K562 (cell line): ENCODE results near the gene ISYNA1. TPM values are rescaled to one million over a fixed set of nuclear protein-coding genes. Genes with fewer than 3 reads are reported as not detected.

Experiments used
- ASH1L ChIP-seq: fragments of 450-650 bp; IDR thresholded peaks from 2 replicates; pipeline ENCODE4 v1.6.1; 2018; ENCODE audit warnings: borderline replicate concordance, mild to moderate bottlenecking, low read depth; ENCODE audit not compliant: partially characterized antibody
- ELF2 ChIP-seq: fragments of 250-450 bp; sonication (Bioruptor Pico); IDR thresholded peaks from 2 replicates; pipeline ENCODE4 v1.5.0; 2021; ENCODE audit warnings: mild to moderate bottlenecking
- MYBL2 ChIP-seq, 2 experiments: fragments of 450-650 bp in 1 of 2; sonication (generic) in 1 of 2; formaldehyde crosslinking in 1 of 2; IDR thresholded peaks; 2 replicates each; pipeline versions ENCODE4 v1.6.1 to v1.8.1; 2017 to 2022; ENCODE audit warnings: borderline replicate concordance in 1 of 2, inconsistent platforms in 1 of 2, low read depth in 1 of 2, mild to moderate bottlenecking in 1 of 2, missing genetic modification reagents in 1 of 2, moderate library complexity in 1 of 2
- NCOA2 ChIP-seq, 2 experiments: fragments of 450-650 bp; IDR thresholded peaks; 2 replicates each; pipeline ENCODE4 v1.6.1; 2018; ENCODE audit warnings: mild to moderate bottlenecking in 2 of 2, moderate library complexity in 1 of 2; ENCODE audit not compliant: partially characterized antibody in 2 of 2
- NFIX ChIP-seq: fragments of 250-450 bp; sonication (Bioruptor Pico); IDR thresholded peaks from 2 replicates; pipeline ENCODE4 v1.4.0; 2020; ENCODE audit warnings: low read depth, mild to moderate bottlenecking, moderate library complexity
- NFXL1 ChIP-seq: fragments of 450-650 bp; formaldehyde crosslinking; IDR thresholded peaks from 2 replicates; pipeline ENCODE4 v1.4.0; 2021; ENCODE audit warnings: mild to moderate bottlenecking
- OTX1 ChIP-seq: fragments of 450-650 bp; formaldehyde crosslinking; IDR thresholded peaks from 2 replicates; pipeline ENCODE4 v1.4.0; 2022; ENCODE audit warnings: mild to moderate bottlenecking
- RBM15 ChIP-seq: fragments of 200-400 bp; formaldehyde crosslinking; IDR thresholded peaks from 2 replicates; pipeline ENCODE4 v1.6.1; 2018; ENCODE audit warnings: mild to moderate bottlenecking, low read length, moderate library complexity; ENCODE audit not compliant: insufficient read depth
- SUPT5H ChIP-seq: fragments of 450-650 bp; IDR thresholded peaks from 2 replicates; pipeline ENCODE4 v1.6.1; 2016
- ZNF140 ChIP-seq: fragments of 250-450 bp; sonication (Bioruptor Pico); IDR thresholded peaks from 2 replicates; pipeline ENCODE4 v1.8.0; 2021; ENCODE audit warnings: moderate library complexity, mild to moderate bottlenecking, inconsistent platforms
- polyA plus RNA-seq, 8 experiments: library from polyadenylated mRNA; depleted of rRNA in 4 of 8; stranded (reverse) in 5 of 8; unstranded in 3 of 8; fragments of >200 nt; fragmentation: Nextera tagmentation in 2 of 8; fragmentation: Illumina TruSeq in 1 of 8; extraction: Ambion mirVana in 2 of 8; extraction: Trizol in 1 of 8; gene quantifications; 2 replicates each; pipeline versions ENCODE4 v1.2.1 to v1.2.3, GENCODE V29; 2011 to 2014; ENCODE audit warnings: inconsistent platforms in 1 of 8, missing spikeins in 1 of 8
- total RNA-seq, 7 experiments: library from RNA; depleted of rRNA in 6 of 7; stranded (reverse); fragments of >200 nt in 6 of 7; fragmentation: Illumina TruSeq in 2 of 7; extraction: Trizol in 2 of 7; gene quantifications; 2 replicates each; pipeline versions ENCODE4 v1.2.1 to v1.2.3, GENCODE V29; 2011 to 2021; ENCODE audit warnings: low replicate concordance in 1 of 7
- TF ChIP-seq, protein P1 (sequence below), 2 experiments: IDR thresholded peaks; 2 replicates each; pipeline ENCODE4 v1.6.1; 2012; ENCODE audit warnings: improper control_type of control experiment in 2 of 2, low read depth in 2 of 2, low read length in 2 of 2, borderline replicate concordance in 1 of 2
- TF ChIP-seq, protein P2 (sequence below), 2 experiments: fragments of 150-350 bp in 1 of 2; IDR thresholded peaks; 2 replicates each; pipeline ENCODE4 v1.6.1; 2012 to 2016; ENCODE audit warnings: low read depth in 2 of 2, low read length in 2 of 2, mild to moderate bottlenecking in 1 of 2, moderate library complexity in 1 of 2
- TF ChIP-seq, protein P3 (sequence below), 2 experiments: fragments of 450-650 bp in 1 of 2; sonication (generic) in 1 of 2; formaldehyde crosslinking; conservative IDR thresholded peaks; 2 replicates each; pipeline versions ENCODE4 v1.4.0 to v1.8.1; 2020 to 2022; ENCODE audit warnings: mild to moderate bottlenecking in 1 of 2, missing genetic modification reagents in 1 of 2
- TF ChIP-seq, protein P4 (sequence below): fragments of 250-450 bp; sonication (Bioruptor Pico); IDR thresholded peaks from 2 replicates; pipeline ENCODE4 v1.5.1; 2021; ENCODE audit warnings: mild to moderate bottlenecking

The ISYNA1 gene
- total and polyA plus RNA-seq, 9 of the 15 experiments (the other 6 are each of a cell fraction or from before 2014, with no cell fraction given): 21.8 to 460 (median 93.2) TPM

DNA sequence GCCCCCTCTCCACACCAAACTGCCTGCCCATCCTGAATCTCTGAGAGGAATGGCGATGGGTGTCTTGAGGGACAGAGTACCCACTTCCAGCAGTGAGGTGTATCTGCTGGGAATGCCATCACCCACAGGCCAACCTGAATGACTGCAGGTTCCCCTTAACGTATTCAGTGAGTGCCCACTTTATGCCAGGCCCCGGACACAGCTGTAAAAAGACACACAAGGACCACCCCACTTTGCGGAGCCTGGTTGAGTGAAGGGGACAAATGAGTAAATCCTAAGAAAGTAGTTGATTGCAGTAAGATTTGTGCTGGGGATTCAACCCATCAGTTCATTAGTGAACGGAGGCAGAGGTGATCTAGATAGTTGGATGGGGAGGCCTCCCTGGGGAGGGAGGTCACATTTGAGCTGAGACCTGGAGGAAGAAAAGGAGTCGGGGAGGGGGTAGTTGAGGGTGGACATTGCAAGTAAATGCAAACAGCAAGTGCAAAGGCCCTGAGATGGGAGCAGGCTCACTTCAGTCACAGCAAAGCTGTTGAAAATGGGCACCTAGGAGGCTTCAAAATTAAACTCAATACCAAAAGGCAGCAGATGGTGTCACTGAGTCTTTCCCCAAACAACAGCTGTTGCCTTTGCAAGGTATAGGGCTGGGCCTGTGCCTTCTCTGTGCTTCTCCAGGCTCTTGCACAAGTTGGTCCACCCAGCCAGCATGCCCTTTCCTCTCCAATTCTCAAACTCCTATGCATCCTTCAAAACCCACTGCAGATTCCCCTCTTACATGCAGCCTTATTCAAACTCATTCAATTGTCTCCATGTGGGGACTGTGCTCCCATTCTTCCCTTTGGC is 47.6 kb downstream of the ISYNA1 start (continued):
- TF ChIP-seq, protein P1, sequence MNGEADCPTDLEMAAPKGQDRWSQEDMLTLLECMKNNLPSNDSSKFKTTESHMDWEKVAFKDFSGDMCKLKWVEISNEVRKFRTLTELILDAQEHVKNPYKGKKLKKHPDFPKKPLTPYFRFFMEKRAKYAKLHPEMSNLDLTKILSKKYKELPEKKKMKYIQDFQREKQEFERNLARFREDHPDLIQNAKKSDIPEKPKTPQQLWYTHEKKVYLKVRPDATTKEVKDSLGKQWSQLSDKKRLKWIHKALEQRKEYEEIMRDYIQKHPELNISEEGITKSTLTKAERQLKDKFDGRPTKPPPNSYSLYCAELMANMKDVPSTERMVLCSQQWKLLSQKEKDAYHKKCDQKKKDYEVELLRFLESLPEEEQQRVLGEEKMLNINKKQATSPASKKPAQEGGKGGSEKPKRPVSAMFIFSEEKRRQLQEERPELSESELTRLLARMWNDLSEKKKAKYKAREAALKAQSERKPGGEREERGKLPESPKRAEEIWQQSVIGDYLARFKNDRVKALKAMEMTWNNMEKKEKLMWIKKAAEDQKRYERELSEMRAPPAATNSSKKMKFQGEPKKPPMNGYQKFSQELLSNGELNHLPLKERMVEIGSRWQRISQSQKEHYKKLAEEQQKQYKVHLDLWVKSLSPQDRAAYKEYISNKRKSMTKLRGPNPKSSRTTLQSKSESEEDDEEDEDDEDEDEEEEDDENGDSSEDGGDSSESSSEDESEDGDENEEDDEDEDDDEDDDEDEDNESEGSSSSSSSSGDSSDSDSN (IDR thresholded peaks at IDR 0.05; ENCODE audit: borderline replicate concordance in 1 of 2, low read depth in 2 of 2, low read length in 2 of 2): peak in 1 of 2 experiments; percentile 29; a peak in 1 of 4 replicates
- no peak for TF ChIP-seq MYBL2 (IDR thresholded peaks at IDR 0.05; ENCODE audit: low read depth)
- no peak for TF ChIP-seq MYBL2 (CRISPR knock-in tag; IDR thresholded peaks at IDR 0.05; ENCODE audit: borderline replicate concordance)
- TF ChIP-seq ZNF140 (CRISPR knock-in tag): no peak
- TF ChIP-seq, protein P2, sequence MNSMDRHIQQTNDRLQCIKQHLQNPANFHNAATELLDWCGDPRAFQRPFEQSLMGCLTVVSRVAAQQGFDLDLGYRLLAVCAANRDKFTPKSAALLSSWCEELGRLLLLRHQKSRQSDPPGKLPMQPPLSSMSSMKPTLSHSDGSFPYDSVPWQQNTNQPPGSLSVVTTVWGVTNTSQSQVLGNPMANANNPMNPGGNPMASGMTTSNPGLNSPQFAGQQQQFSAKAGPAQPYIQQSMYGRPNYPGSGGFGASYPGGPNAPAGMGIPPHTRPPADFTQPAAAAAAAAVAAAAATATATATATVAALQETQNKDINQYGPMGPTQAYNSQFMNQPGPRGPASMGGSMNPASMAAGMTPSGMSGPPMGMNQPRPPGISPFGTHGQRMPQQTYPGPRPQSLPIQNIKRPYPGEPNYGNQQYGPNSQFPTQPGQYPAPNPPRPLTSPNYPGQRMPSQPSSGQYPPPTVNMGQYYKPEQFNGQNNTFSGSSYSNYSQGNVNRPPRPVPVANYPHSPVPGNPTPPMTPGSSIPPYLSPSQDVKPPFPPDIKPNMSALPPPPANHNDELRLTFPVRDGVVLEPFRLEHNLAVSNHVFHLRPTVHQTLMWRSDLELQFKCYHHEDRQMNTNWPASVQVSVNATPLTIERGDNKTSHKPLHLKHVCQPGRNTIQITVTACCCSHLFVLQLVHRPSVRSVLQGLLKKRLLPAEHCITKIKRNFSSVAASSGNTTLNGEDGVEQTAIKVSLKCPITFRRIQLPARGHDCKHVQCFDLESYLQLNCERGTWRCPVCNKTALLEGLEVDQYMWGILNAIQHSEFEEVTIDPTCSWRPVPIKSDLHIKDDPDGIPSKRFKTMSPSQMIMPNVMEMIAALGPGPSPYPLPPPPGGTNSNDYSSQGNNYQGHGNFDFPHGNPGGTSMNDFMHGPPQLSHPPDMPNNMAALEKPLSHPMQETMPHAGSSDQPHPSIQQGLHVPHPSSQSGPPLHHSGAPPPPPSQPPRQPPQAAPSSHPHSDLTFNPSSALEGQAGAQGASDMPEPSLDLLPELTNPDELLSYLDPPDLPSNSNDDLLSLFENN (IDR thresholded peaks at IDR 0.05; ENCODE audit: low read depth in 2 of 2, low read length in 2 of 2): peak in 1 of 2 experiments; percentile 52; a peak in 1 of 4 replicates
- TF ChIP-seq, protein P3, sequence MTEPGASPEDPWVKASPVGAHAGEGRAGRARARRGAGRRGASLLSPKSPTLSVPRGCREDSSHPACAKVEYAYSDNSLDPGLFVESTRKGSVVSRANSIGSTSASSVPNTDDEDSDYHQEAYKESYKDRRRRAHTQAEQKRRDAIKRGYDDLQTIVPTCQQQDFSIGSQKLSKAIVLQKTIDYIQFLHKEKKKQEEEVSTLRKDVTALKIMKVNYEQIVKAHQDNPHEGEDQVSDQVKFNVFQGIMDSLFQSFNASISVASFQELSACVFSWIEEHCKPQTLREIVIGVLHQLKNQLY (CRISPR knock-in tag; conservative IDR thresholded peaks at IDR 0.05): peak in 1 of 2 experiments; percentile 25; a peak in 2 of 4 replicates
- TF ChIP-seq, protein P4, sequence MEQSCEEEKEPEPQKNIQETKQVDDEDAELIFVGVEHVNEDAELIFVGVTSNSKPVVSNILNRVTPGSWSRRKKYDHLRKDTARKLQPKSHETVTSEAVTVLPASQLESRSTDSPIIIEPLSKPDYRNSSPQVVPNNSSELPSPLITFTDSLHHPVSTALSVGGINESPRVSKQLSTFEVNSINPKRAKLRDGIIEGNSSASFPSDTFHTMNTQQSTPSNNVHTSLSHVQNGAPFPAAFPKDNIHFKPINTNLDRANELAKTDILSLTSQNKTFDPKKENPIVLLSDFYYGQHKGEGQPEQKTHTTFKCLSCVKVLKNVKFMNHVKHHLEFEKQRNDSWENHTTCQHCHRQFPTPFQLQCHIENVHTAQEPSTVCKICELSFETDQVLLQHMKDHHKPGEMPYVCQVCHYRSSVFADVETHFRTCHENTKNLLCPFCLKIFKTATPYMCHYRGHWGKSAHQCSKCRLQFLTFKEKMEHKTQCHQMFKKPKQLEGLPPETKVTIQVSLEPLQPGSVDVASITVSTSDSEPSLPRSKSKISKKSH (CRISPR knock-in tag): peak; percentile 6; the same call in 1 of the 2 replicates
- no peak for TF ChIP-seq NFIX (CRISPR knock-in tag)
- TF ChIP-seq ELF2 (CRISPR knock-in tag): no peak
- TF ChIP-seq OTX1: peak; percentile 79; the same call in 1 of the 2 replicates
- peak; percentile 55 for TF ChIP-seq SUPT5H
- no peak for TF ChIP-seq RBM15
- 0 out of 2 replicates have a peak, but pooled peaks have one; percentile 58 for TF ChIP-seq NFXL1 (CRISPR knock-in tag)
- TF ChIP-seq ASH1L: no peak
- TF ChIP-seq NCOA2 (IDR thresholded peaks at IDR 0.05; ENCODE audit: partially characterized antibody in 2 of 2): no peak
